ENCODE measurements around the gene NUCKS1.
"Not testable (repeated sequence)": the region's sequence is repeated elsewhere in the genome, so short reads cannot be mapped to it uniquely, and the experiment has no call there.

Gene NUCKS1

GRCh38 chr1:205726619-205727125 is 23.3 kb downstream of the NUCKS1 start:
- no peak for DNase-seq

DNA sequence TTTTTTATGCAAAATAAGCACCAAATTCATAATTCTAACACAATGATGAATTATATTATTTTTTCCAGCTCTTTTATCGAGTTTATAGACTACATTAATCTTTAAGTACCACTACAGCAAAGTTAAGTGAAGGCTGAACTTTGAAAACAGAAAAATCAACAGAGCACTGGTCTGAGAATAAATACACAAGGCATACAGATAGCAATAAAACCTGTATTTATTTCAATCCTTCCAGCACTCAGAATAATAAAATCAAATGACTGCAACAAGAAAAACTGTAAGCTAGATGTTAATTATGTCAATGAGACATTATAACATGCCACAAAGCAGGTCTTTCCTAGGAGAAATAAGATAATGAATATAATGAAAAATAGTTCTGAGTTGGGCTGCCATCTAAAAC is 24.5 kb downstream of the NUCKS1 start:
- DNase-seq = no peak

DNA sequence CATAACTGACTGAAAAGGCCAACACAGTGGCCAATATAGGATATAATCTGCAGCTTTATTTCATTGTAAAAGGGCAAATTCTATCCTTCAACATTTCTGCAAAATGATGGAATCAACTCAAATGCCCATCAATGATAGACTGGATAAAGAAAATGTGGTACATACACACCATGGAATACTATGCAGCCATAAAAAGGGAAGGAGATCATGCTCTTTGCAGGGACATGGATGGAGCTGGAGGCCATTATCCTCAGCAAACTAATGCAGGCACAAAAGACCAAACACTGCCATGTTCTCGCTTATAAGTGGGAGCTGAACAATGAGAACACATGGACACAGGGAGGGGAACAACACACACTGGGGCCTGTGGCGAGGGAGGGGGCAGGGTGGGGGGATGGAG is 29.2 kb downstream of the NUCKS1 start:
- DNase-seq = not testable (repeated sequence)

DNA sequence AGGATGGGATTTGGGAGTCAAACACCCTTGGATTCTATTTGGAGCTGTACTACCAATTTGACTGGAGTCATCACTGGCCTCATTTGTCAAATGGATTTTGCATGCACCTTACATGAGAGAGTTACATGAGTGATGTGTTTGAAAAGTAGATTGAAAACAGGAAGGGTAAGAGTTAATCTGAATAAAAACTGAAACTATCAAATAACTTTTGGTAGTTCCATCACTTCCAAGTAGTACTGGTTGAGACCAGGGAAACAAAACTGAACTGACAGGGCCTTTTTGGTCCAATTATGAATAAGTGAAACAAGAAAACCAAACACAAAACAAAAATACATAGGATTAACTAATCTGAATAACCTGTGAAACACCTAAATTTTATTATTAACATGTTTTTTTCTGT is 30.2 kb downstream of the NUCKS1 start:
- no peak for DNase-seq

DNA sequence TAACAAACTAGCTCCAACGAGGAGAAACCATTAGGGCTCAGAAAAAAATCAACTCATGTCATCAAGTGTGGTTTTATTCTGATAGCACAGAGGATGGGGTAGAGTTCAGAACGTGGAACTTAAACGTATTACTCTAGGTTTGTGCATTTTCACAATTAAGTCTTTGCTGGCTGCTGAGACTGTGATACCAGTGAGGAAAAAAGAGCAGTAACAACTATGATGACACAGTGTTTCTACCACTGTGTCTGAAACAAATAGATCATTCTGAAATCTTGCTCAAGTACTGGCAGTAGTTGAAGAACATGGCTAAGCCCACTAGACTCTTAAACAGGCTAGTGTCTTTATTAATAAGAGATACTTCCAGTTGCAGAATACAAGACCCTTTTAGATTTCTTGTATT is 31.0 kb downstream of the NUCKS1 start:
- no peak for DNase-seq

DNA sequence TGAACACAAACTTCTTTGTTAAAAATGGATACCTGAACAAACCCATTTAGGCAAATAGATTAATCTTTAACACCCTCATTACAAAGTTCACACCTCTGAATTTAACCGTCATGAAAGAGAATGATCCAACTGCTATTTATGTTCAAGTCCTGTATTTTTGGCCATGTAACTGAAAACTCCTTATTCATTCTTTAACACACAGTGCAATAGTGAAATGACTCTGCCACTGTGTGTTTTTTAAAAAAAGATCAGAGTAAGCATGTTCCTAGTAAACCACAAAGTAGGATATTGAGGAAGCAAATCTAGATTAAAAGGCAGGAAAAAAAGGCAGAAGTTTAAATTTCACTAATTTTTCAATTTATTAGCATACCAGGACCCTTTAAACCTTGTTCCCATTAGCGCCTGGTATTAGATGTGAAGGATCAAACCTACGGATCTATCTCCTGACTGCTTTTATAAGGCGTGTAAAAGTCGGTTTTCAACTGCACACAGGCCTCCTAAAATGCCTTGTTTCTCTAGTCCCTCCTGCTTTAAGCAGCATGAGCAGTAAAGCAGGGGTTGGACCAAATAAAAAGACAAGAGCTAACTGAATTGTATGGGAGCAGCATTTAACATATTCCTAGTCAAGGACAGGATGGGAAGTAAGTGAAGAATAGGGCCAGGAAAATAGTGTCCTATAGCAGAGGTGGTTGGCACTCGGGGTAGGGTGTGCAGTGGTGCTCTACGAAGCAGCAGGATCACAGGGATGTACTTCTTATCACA is 33.4 kb downstream of the NUCKS1 start:
- DNase-seq = no peak

- DNase-seq = no peak
Measured at GRCh38 chr1:205715628-205716027, 34.4 kb downstream of the NUCKS1 start.

DNA sequence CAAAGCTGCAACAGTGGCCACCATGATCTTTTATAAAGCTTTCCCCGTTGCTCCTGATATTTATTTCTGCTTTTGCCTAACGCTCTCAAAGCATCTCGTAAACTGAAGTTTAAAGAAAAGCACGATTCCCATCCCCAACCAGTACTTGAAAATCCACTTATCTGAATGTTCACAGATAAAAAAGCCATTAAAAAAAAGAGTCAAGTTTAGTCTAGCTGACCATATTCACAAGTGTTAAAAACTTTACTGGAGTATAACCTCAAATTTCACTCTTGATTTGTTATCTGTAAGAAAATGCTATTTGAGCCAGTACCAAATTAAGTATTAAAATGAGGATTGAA is 35.1 kb downstream of the NUCKS1 start:
- no peak for DNase-seq

DNA sequence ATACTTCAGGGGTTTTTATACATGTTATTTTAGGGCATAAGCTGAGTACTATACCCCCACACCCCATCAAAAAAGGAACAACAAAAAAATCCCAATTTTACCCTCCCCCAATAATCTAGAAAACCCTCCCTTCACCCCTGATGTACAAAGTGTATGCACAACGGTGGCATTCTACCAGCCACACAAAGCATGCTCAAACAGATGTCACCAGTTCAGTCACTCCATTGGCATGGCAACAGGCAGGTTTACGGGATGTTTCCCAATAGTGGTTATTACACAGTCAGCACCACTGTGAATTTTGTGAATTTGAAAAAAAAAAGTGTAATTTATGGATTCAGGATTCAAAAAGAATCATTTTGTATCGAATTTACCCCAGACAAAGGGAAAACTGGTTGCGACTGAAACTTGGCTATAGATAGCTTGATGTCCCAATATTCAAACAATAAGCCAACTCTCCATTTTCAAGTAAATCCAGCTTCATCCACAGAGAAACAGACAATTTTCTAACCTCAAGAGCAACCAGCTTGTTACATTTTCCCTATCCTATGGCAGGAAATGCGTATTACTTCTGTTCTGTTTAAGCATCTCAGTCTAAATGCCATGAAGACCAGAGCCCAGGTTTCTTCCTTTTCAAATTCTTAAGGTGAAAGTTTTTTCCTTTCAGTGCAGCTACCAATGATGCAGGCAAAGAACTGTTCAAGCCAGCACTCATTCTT is 35.6 kb downstream of the NUCKS1 start:
- DNase-seq = no peak

DNA sequence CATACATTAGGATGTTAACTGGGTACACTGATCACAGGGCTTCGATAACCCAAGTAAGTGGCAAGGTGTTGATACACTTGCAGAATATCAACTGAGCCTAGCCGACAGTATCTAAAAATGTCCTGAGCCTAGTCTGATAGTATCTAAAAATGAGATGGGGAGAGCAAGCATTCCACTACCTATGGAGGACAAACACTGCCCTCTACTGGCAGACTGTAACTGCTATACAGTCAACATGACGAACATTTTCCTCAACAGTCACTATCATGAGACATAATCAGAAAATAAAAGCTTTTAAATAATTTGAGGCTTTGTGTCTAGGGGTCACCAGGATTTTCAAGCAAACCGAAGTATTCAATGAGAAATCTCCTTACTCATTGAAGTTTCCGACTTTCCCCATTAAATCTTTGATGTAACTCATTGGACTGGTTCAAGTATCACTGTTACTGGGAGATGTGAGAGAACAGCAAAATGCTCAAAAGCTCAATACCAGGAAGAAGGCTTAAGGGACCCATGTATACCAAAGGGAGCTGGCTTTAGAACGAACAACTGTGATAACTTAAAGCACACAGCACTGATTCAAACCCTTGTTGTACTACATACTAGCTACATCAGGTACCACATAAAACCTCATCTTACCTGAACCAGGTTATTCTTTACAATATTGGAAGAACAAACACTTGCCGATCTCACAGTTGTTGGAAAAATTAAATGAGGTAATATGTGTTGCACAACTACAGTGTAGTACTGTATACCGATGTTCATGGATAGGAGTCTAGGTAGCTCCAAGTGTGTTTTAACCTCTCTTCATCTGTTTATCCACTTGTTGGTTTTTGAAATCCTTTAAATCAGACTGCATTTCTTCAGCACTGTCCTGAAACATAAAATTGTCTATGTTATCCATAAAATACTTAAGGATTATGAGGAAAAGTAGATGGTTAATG is 38.6 kb downstream of the NUCKS1 start:
- peak; percentile 55 for DNase-seq

DNA sequence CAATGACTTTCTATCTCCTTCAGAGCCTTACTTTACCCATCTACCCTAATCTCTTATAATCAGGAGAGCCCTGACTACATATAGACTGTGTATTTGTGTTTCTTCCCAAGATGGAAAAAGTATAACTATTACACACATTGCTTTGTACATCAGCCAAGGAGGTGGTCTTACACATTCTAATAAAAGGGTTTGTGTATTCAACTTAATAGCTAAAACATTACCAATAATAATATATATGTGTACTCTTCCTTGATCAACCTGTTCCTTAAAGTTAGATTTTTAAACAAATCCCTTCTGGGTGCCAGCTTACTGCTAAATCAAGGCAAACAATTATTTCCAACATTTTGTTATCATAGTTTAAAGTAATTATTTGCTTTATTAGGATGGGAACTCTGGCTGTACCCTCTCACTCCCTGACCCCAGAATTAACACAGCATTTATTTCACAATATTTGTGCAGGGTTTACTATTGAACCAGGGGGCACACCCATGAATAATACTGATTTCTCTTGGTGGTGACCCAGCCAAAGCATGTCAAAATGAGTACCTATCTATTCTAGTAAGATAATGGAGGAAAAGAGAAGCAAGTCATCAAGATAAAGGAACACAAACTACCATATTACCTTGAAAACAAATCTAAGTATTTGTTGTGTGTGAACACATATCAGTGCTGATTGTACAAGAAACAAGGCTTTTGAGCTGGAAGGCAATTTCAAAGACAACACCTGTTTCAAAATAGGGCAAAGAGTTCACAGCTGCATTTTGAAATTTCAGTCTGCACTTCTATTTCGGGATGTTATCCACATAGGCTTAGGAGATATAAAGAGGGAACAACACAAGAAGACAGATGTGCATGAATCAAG is 39.5 kb downstream of the NUCKS1 start:
- DNase-seq = no peak

- DNase-seq = no peak
Measured at GRCh38 chr1:205709640-205710039, 40.3 kb downstream of the NUCKS1 start.

- DNase-seq = no peak
Measured at GRCh38 chr1:205709059-205709398, 41.0 kb downstream of the NUCKS1 start.

DNA sequence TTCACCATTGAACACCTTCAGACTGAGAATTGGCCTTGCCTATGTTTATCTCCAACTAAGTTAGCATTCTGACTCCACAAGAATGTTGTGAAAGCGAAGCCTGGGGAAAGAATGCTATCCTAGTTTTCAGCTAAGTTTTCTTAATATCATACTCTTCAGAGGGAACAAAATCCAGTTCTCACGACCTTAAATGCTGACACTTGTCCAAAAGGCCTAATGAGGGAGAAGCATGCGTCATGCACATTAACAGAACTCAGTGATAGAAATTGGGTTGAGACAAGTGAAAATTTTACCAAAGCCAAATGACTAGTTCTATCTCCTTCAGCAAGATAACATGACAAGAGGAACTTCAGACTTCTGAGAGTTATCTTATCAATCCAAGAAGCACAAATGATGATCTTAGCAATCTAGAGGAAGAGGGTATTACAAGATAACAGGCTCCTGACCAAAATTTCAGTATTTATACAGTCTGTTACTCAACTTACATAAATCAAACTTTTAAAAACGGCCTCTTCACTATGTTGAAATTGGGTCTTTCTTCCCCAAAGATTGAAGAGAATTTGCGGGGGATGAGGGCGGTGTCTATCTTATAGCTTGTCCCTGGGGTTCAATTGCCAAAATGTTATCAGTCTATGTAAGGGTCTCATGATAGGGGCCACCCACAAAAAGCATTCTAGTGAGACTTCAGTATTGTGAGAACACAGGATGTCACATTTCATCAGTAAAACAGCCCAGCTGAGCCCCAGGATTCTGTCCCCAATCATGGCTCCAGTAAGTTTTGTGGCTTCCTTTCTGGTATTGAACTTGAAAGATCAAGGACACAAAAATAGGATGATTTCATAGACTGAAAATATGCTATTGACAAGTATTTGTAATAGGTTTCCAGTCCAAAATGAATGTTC is 43.1 kb downstream of the NUCKS1 start:
- no peak for DNase-seq

- no peak for DNase-seq
Measured at GRCh38 chr1:205704903-205705302, 45.1 kb downstream of the NUCKS1 start.

DNA sequence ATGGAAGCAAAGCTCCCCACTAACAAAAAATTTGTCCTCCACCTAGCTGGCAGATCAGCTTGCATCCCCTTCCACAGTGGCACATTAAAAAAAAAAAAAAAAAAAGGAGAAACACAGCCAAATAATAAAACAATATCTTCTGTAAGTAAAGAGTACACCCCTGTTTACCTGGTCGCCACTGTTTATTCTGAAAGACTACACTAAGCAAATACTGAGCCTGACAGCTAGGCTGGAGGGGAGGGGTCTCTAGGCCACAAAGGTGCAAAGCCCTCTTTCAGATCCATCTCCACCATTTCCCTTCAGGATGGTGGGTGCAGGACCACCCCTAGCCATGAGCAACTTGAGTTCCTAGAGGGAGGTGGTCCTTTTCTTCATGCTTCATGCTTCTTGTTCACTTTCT is 46.9 kb downstream of the NUCKS1 start:
- no peak for DNase-seq

- no peak for DNase-seq
Measured at GRCh38 chr1:205701891-205702290, 48.1 kb downstream of the NUCKS1 start.

GRCh38 chr1:205701420-205701819 is 48.6 kb downstream of the NUCKS1 start:
- DNase-seq = no peak

GRCh38 chr1:205700865-205701401 is 49.0 kb downstream of the NUCKS1 start:
- no peak for DNase-seq

DNA sequence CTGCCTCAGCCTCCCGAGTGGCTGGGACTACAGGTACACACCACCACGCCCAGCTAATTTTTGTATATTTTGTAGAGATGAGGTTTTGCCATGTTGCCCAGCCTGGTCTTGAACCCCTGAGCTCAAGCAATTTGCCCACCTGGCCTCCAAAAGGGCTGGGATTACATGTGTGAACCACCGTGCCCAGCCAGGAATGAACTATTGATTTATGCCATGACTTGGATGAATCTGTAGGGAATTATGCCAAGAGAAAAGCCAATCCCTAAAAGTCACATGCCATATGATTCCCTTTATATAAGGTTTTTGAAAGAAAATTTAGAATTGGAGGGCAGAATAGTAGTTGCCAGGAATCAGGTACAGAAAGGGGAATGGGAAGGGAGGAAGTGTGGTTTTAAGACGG is 50.6 kb downstream of the NUCKS1 start:
- no peak for DNase-seq

- DNase-seq = no peak
Measured at GRCh38 chr1:205698921-205699320, 51.1 kb downstream of the NUCKS1 start.

Data from activated CD4-positive, alpha-beta T cell treated with anti-CD3 and anti-CD28 coated beads, Interleukin-2, amount 50 U/mL, for 1 hour (primary cell).